ENCODE measurements around the gene TFB1M.

The TFB1M gene

GRCh38 chr6:155246825-155247224, 67.5 kb downstream of the TFB1M start (continued):
- TF ChIP-seq POU6F1 (CRISPR knock-in tag; IDR thresholded peaks at IDR 0.05; ENCODE audit: borderline replicate concordance, low read depth) (no peak), GLIS3 (CRISPR knock-in tag; IDR thresholded peaks at IDR 0.05) (no peak), ZNF70 (CRISPR knock-in tag; IDR thresholded peaks at IDR 0.05) (no peak), SNAI2 (CRISPR knock-in tag; IDR thresholded peaks at IDR 0.05) (no peak), ISL1 (CRISPR knock-in tag; IDR thresholded peaks at IDR 0.05) (no peak), CSDC2 (CRISPR knock-in tag; IDR thresholded peaks at IDR 0.05) (no peak), ZFP3 (CRISPR knock-in tag; IDR thresholded peaks at IDR 0.05) (no peak), CSRNP3 (CRISPR knock-in tag; IDR thresholded peaks at IDR 0.05) (no peak), ARNTL (CRISPR knock-in tag; IDR thresholded peaks at IDR 0.05; ENCODE audit: borderline replicate concordance, low read depth) (no peak)

- no peak for ATAC-seq
- TF ChIP-seq ZC3H10 (CRISPR knock-in tag; IDR thresholded peaks at IDR 0.05) (no peak), ISL1 (CRISPR knock-in tag; IDR thresholded peaks at IDR 0.05) (no peak), RARB (CRISPR knock-in tag; IDR thresholded peaks at IDR 0.05) (no peak), TSHZ2 (CRISPR knock-in tag; IDR thresholded peaks at IDR 0.05) (no peak), TCF4 (CRISPR knock-in tag; IDR thresholded peaks at IDR 0.05; ENCODE audit: borderline replicate concordance) (no peak), ZFP3 (CRISPR knock-in tag; IDR thresholded peaks at IDR 0.05) (no peak), GLIS3 (CRISPR knock-in tag; IDR thresholded peaks at IDR 0.05) (no peak), ZNF70 (CRISPR knock-in tag; IDR thresholded peaks at IDR 0.05) (no peak), OSR1 (CRISPR knock-in tag; IDR thresholded peaks at IDR 0.05) (no peak), CSDC2 (CRISPR knock-in tag; IDR thresholded peaks at IDR 0.05) (no peak)
These were observed 68.5 kb downstream of the TFB1M start for GRCh38 chr6:155245831-155246230.

- no peak for ATAC-seq
These were observed 69.1 kb downstream of the TFB1M start for GRCh38 chr6:155245193-155245592.

More at GRCh38 chr6:155245193-155245592, 69.1 kb downstream of the TFB1M start:
- no peak for TF ChIP-seq ZNF8 (CRISPR knock-in tag; IDR thresholded peaks at IDR 0.05)
- no peak for TF ChIP-seq CSDC2 (CRISPR knock-in tag; IDR thresholded peaks at IDR 0.05)
- no peak for TF ChIP-seq ISL1 (CRISPR knock-in tag; IDR thresholded peaks at IDR 0.05)
- TF ChIP-seq CREB5 (CRISPR knock-in tag; IDR thresholded peaks at IDR 0.05; ENCODE audit: low read depth), result no peak
- no peak for TF ChIP-seq ZC3H10 (CRISPR knock-in tag; IDR thresholded peaks at IDR 0.05)
- no peak for TF ChIP-seq ESRRG (CRISPR knock-in tag; IDR thresholded peaks at IDR 0.05)
- no peak for TF ChIP-seq PPARA (CRISPR knock-in tag; IDR thresholded peaks at IDR 0.05; ENCODE audit: borderline replicate concordance)
- TF ChIP-seq PATZ1 (CRISPR knock-in tag; IDR thresholded peaks at IDR 0.05; ENCODE audit: borderline replicate concordance), result no peak
- no peak for TF ChIP-seq TCF4 (CRISPR knock-in tag; IDR thresholded peaks at IDR 0.05; ENCODE audit: borderline replicate concordance)
- no peak for TF ChIP-seq BACH2 (CRISPR knock-in tag; IDR thresholded peaks at IDR 0.05; ENCODE audit: borderline replicate concordance)
